WTC11 (cell line): ENCODE measurements around the gene CDH18. TPM values are rescaled to one million over a fixed set of nuclear protein-coding genes. Genes with fewer than 3 reads are reported as not detected.

ENCODE experiments used
- ATAC-seq: fragments of 200-7000 bp; cut with Tn5 transposase; 2 replicates; pipeline ENCODE4 v1.10.0; 2021; ENCODE audit warnings: mild to moderate bottlenecking, moderate library complexity
- CTCF ChIA-PET: fragments of 300-600 bp; sonication (Branson Sonifier 250); formaldehyde crosslinking; loops from one replicate; lab custom pipeline; 2021; ENCODE audit warnings: antibody characterized with exemption; lab: Charles Lee
- POLR2A ChIA-PET: fragments of 350-600 bp; sonication (Branson Sonifier 250); formaldehyde crosslinking; loops from one replicate; lab custom pipeline; 2021; ENCODE audit warnings: antibody characterized with exemption; lab: Charles Lee
- DNase-seq: peaks from one replicate; pipeline ENCODE4 v3.0.0; 2021; ENCODE audit warnings: low spot score
- H3K27ac Mint-ChIP-seq: 2 replicates; pipeline ENCODE4 v1.8.0; 2021; ENCODE audit warnings: mixed read lengths
- H3K27me3 Mint-ChIP-seq: 2 replicates; pipeline ENCODE4 v1.8.0; 2021; ENCODE audit warnings: low read depth, mild to moderate bottlenecking, moderate library complexity, mixed read lengths
- H3K36me3 Mint-ChIP-seq: 2 replicates; pipeline ENCODE4 v1.8.0; 2021; ENCODE audit warnings: mixed read lengths
- H3K4me1 Mint-ChIP-seq: 2 replicates; pipeline ENCODE4 v1.8.0; 2022; ENCODE audit warnings: mixed read lengths
- H3K4me3 Mint-ChIP-seq: 2 replicates; pipeline ENCODE4 v1.8.0; 2021; ENCODE audit warnings: mild to moderate bottlenecking, moderate library complexity, mixed read lengths
- H3K9me3 Mint-ChIP-seq: 2 replicates; pipeline ENCODE4 v1.8.0; 2021; ENCODE audit warnings: mixed read lengths
- ATF3 ChIP-seq: sonication (generic); formaldehyde crosslinking; conservative IDR thresholded peaks from 2 replicates; pipeline ENCODE4 v1.8.1; 2022; ENCODE audit warnings: mild to moderate bottlenecking, missing genetic modification reagents
- ESRRA ChIP-seq: sonication (generic); formaldehyde crosslinking; IDR thresholded peaks from 2 replicates; pipeline ENCODE4 v1.8.1; 2022; ENCODE audit warnings: mild to moderate bottlenecking, missing genetic modification reagents, borderline replicate concordance
- ETV6 ChIP-seq: sonication (generic); formaldehyde crosslinking; IDR thresholded peaks from 2 replicates; pipeline ENCODE4 v1.8.1; 2022; ENCODE audit warnings: mild to moderate bottlenecking, missing genetic modification reagents
- FOXP1 ChIP-seq: sonication (generic); formaldehyde crosslinking; IDR thresholded peaks from 2 replicates; pipeline ENCODE4 v1.8.0; 2022; ENCODE audit warnings: missing genetic modification reagents, mild to moderate bottlenecking, moderate library complexity, borderline replicate concordance
- GABPB1 ChIP-seq: sonication (generic); formaldehyde crosslinking; IDR thresholded peaks from 2 replicates; pipeline ENCODE4 v1.8.1; 2023; ENCODE audit warnings: mild to moderate bottlenecking, missing genetic modification reagents
- GTF2I ChIP-seq: fragments of 250-450 bp; sonication (Bioruptor Pico); conservative IDR thresholded peaks from 2 replicates; pipeline ENCODE4 v1.4.0; 2021; ENCODE audit warnings: mild to moderate bottlenecking
- HMGXB4 ChIP-seq: sonication (generic); formaldehyde crosslinking; IDR thresholded peaks from 2 replicates; pipeline ENCODE4 v1.8.1; 2023; ENCODE audit warnings: mild to moderate bottlenecking, moderate library complexity, missing genetic modification reagents
- KAT7 ChIP-seq: sonication (generic); formaldehyde crosslinking; IDR thresholded peaks from 2 replicates; pipeline ENCODE4 v1.8.1; 2023; ENCODE audit warnings: missing genetic modification reagents, mild to moderate bottlenecking, borderline replicate concordance
- MYBL2 ChIP-seq: sonication (generic); formaldehyde crosslinking; IDR thresholded peaks from 2 replicates; pipeline ENCODE4 v1.8.1; 2023; ENCODE audit warnings: mild to moderate bottlenecking, moderate library complexity, missing genetic modification reagents
- NFATC4 ChIP-seq: fragments of 250-450 bp; sonication (Bioruptor Pico); IDR thresholded peaks from 2 replicates; pipeline ENCODE4 v1.9.0; 2021; ENCODE audit warnings: mild to moderate bottlenecking
- NR1H2 ChIP-seq: sonication (generic); formaldehyde crosslinking; IDR thresholded peaks from 2 replicates; pipeline ENCODE4 v1.9.0; 2021; ENCODE audit warnings: mild to moderate bottlenecking, moderate library complexity, missing genetic modification reagents
- NR2C2 ChIP-seq: sonication (generic); formaldehyde crosslinking; IDR thresholded peaks from 2 replicates; pipeline ENCODE4 v1.8.0; 2022; ENCODE audit warnings: mild to moderate bottlenecking, missing genetic modification reagents
- NR3C1 ChIP-seq: sonication (generic); formaldehyde crosslinking; conservative IDR thresholded peaks from 2 replicates; pipeline ENCODE4 v1.8.1; 2023; ENCODE audit warnings: low read depth, mild to moderate bottlenecking, missing genetic modification reagents
- PREB ChIP-seq: sonication (generic); formaldehyde crosslinking; IDR thresholded peaks from 2 replicates; pipeline ENCODE4 v1.8.1; 2022; ENCODE audit warnings: mild to moderate bottlenecking, missing genetic modification reagents, moderate library complexity, borderline replicate concordance
- SMAD4 ChIP-seq: sonication (generic); formaldehyde crosslinking; IDR thresholded peaks from 2 replicates; pipeline ENCODE4 v1.8.0; 2022; ENCODE audit warnings: mild to moderate bottlenecking, missing genetic modification reagents
- SOX15 ChIP-seq: fragments of 250-450 bp; sonication (Bioruptor Pico); IDR thresholded peaks from 2 replicates; pipeline ENCODE4 v1.9.0; 2021; ENCODE audit warnings: mild to moderate bottlenecking
- STAT6 ChIP-seq: sonication (generic); formaldehyde crosslinking; conservative IDR thresholded peaks from 2 replicates; pipeline ENCODE4 v1.8.1; 2023; ENCODE audit warnings: mild to moderate bottlenecking, low read depth, missing genetic modification reagents, moderate library complexity
- TCF7 ChIP-seq: sonication (generic); formaldehyde crosslinking; IDR thresholded peaks from 2 replicates; pipeline ENCODE4 v1.8.0; 2022; ENCODE audit warnings: mild to moderate bottlenecking, low read depth, missing genetic modification reagents, moderate library complexity
- TEAD1 ChIP-seq: sonication (generic); formaldehyde crosslinking; IDR thresholded peaks from 2 replicates; pipeline ENCODE4 v1.8.0; 2022; ENCODE audit warnings: mild to moderate bottlenecking, missing genetic modification reagents
- ZNF263 ChIP-seq: sonication (generic); formaldehyde crosslinking; IDR thresholded peaks from 2 replicates; pipeline ENCODE4 v1.8.1; 2022; ENCODE audit warnings: low read depth, mild to moderate bottlenecking, moderate library complexity, missing genetic modification reagents
- ZNF416 ChIP-seq: fragments of 250-450 bp; sonication (Bioruptor Pico); IDR thresholded peaks from 2 replicates; pipeline ENCODE4 v1.9.0; 2021; ENCODE audit warnings: mild to moderate bottlenecking, inconsistent platforms
- ZNF423 ChIP-seq: fragments of 250-450 bp; sonication (Bioruptor Pico); IDR thresholded peaks from 2 replicates; pipeline ENCODE4 v2.1.2; 2022; ENCODE audit warnings: mild to moderate bottlenecking, moderate library complexity
- total RNA-seq: library from RNA; stranded (reverse); gene quantifications from 3 replicates; pipeline ENCODE4 v1.2.3, GENCODE V29; 2021

Gene CDH18
- total RNA-seq, 1 experiment from 2014 or later = 0.24 TPM

GRCh38 chr5:19462019-19462418, 526.0 kb downstream of the CDH18 start:
- Mint-ChIP-seq H3K36me3 (no peaks in the 10 kb centered on the region), H3K4me3 (no peak overlapping the region), H3K27me3 (no peaks in the 10 kb centered on the region), H3K9me3 (peaks cover under 1% of the 10 kb centered on the region; the same call in 1 of the 2 replicates), H3K4me1 (no peaks in the 10 kb centered on the region), H3K27ac (no peak overlapping the region)
- ChIA-PET POLR2A (no interaction called here), CTCF (no interaction called here)
- DNase-seq (no peak), ATAC-seq (no peak)
- TF ChIP-seq ZNF423 = no peak
- TF ChIP-seq MYBL2 (CRISPR knock-in tag) = no peak
- TF ChIP-seq GTF2I (CRISPR knock-in tag) = no peak
- no peak for TF ChIP-seq ATF3 (CRISPR knock-in tag)
- no peak for TF ChIP-seq SMAD4 (CRISPR knock-in tag)
- TF ChIP-seq GABPB1 = no peak
- TF ChIP-seq TEAD1 = no peak
- TF ChIP-seq FOXP1 (CRISPR knock-in tag) = no peak
- TF ChIP-seq NR3C1 (CRISPR knock-in tag) = no peak
- TF ChIP-seq STAT6 = no peak
- TF ChIP-seq HMGXB4 (CRISPR knock-in tag) = no peak
- TF ChIP-seq TCF7 = no peak
- no peak for TF ChIP-seq NR2C2
- no peak for TF ChIP-seq ZNF416 (CRISPR knock-in tag)
- TF ChIP-seq NR1H2 (CRISPR knock-in tag) = no peak
- TF ChIP-seq ZNF263 = no peak
- no peak for TF ChIP-seq PREB (CRISPR knock-in tag)
- TF ChIP-seq ESRRA (CRISPR knock-in tag) = no peak
- TF ChIP-seq NFATC4 (CRISPR knock-in tag) = no peak

GRCh38 chr5:19424506-19424905, 563.5 kb downstream of the CDH18 start:
- no peaks in the 10 kb centered on the region for H3K36me3 Mint-ChIP-seq
- no peak overlapping the region for H3K4me3 Mint-ChIP-seq
- POLR2A ChIA-PET = no interaction called here
- DNase-seq (no peak), ATAC-seq (no peak)
- H3K27ac Mint-ChIP-seq = no peak overlapping the region
- TF ChIP-seq ETV6 (CRISPR knock-in tag) (no peak), KAT7 (CRISPR knock-in tag) (no peak), SOX15 (CRISPR knock-in tag) (no peak)
- no peaks in the 10 kb centered on the region for H3K4me1 Mint-ChIP-seq
- CTCF ChIA-PET = no interaction called here
- no peaks in the 10 kb centered on the region for H3K9me3 Mint-ChIP-seq
- H3K27me3 Mint-ChIP-seq = no peaks in the 10 kb centered on the region
